Ramos (cell line): ENCODE data around the gene SLC6A1.

Experiments
- in situ Hi-C: fragments of 300-500 bp; cut with MboI; formaldehyde crosslinking; loops from one replicate; pipeline ENCODE4 v1.14.3; 2022; ENCODE audit warnings: low sequenced_read_pairs; ENCODE audit not compliant: unreplicated experiment

SLC6A1 gene

DNA sequence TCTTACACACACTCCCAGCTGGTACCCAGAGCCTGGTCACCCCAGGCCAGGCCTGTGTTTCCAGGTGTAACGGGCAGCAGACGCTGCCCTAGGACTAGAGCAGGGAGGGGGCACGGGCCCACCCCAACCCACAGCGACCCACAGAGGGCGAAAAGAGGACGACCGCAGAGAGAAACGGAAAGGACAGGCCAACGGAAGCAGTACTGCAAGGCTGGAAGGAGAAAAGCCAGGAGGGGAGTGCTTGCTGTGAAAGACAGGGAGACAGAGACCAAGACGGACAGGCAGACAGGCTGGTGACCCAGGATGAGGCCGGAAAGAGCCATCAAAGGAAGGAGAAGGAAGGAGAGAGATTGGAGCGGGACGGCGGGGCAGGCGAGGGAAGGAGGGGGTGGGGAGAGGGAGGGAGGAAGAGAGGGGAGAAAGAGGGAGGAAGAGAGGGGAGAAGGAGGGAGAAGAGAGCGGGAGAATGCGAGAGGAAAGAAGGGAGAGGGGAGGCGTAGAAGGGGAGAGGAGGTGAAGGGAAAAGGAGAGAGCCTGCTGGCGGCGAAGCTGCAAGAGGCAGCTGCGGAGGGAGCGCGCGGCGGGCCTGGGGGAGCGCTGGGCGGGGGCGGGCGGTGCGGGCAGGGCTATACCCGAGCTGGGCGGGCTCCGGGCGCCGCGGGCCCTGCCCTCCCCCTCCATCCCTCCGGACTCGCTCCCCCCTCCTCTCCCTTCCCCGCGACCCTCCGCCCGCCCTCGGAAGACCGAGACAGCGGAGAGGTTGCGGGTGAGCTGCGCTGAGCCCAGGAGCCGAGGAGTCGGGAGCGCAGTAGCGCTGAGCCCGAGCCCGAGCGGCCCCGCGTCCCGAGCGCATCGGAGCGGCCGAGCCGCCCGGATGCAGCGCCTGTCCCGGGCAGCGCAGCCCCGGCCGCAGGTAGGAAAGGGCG, at the start of gene SLC6A1:
SLC6A1 (plus strand) TSS at position 732 of the 926 bp plus-strand sequence. CDS start 24,464 bp downstream, outside the sequence.
- in situ Hi-C loops: no loop called here

DNA sequence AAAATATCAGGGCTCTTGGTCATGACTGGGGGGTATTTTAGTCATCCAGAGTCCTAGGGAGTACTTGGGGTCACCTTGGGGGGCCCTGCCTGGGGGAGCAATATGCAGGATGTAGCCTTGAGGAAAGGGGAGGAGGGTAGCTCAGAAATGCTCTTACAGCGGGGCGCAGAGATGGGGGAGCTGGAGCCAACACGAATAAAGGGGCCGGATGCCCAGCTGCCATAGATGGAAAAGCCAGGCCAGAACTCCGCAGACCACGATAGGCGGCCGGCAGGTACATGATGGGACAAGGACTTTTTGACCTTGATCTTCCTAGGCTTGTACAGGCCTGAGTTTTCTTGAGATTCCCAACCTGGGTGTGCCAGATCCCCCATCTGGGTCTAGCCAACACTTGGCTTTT, 47.7 kb upstream of the SLC6A1 start:
- in situ Hi-C loops: no loop called here

DNA sequence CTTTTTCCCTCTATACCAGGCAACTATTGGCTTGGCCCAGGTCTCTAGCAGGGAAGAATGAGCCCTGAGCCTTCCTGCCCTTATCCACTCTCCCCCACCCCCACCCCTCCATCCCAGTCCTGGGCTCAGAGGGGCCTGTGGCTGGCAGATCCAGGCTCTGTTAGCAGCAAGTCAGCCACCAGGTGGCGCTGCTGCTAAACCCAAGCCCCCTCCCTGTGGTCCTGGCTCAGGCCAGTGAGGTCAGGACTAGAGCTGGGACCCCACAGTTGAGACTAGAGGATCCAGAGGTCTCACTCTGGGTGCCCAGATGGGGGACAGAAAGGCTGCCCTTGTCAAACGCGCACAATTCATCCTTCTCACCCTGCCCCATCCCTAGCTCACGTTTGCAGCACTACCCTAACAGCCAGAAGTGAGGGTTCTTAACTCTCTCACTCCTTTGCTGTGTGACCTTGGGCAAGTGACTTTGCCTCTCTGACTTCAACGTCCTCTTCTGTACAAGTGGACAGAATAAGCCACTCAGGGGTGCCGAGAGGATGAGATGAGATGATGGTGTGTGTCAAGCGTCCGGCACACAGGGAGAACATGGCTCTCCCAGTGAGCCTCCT, 46.8 kb upstream of the SLC6A1 start:
- in situ Hi-C loops: no loop called here

DNA sequence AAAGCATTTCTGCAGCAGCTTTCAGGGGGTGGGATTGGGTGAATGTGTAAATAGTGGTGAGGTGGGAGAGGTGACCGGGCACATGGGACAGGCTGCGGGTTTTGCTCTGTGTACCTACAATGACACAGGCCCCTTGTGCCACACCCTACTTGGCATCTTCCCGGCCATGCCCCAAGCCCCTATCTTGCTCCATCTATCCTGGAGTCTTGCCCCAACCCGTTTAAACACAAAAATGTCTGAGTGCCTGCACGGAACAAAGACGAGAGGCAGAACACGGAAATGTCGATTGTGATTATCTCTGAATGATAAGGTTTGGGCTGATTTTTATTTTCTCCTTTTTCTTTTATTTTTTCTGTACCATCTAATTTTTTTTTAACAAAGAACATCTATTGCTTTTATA, 46.0 kb upstream of the SLC6A1 start:
- in situ Hi-C loops: no loop called here

DNA sequence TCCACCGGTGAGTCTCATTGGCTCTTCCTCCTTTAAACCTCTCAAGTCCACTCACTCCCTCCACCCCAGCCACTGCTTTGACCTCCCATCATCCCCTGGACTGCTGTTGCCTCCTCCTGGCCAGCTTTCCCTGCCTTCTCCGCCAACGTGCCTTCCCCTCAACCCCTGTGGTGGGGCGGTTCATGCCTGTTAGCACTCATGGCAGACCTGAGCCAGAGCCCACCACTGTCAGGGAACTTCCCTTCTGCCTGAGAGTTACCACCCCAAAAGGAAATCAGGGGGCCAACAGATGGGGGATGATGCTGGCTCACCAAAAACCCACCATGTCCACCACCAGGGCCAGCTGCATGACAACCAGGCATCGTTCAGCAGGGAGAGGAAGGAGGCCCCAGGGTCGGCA, 44.2 kb upstream of the SLC6A1 start:
- in situ Hi-C loops: no loop called here

DNA sequence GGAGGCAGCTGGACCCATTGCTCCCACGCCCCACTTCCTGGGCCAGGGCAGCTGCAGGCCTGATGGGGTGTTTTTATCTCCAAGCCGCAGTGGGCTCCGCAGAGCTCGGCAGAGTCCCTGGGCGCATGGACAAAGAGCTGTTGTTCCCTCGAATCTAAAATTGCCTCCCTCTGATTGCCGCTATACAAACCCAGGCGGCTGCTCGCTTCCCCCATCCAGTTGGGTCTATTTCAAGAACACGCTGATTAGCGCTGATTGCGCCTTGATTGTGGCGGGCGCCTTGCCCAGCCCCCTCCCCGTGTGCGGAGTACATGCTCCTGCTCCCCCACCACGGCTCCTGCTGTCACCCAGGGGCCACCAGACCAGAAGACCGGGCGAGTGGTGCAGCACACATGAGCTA, 43.4 kb upstream of the SLC6A1 start:
- in situ Hi-C loops: no loop called here

DNA sequence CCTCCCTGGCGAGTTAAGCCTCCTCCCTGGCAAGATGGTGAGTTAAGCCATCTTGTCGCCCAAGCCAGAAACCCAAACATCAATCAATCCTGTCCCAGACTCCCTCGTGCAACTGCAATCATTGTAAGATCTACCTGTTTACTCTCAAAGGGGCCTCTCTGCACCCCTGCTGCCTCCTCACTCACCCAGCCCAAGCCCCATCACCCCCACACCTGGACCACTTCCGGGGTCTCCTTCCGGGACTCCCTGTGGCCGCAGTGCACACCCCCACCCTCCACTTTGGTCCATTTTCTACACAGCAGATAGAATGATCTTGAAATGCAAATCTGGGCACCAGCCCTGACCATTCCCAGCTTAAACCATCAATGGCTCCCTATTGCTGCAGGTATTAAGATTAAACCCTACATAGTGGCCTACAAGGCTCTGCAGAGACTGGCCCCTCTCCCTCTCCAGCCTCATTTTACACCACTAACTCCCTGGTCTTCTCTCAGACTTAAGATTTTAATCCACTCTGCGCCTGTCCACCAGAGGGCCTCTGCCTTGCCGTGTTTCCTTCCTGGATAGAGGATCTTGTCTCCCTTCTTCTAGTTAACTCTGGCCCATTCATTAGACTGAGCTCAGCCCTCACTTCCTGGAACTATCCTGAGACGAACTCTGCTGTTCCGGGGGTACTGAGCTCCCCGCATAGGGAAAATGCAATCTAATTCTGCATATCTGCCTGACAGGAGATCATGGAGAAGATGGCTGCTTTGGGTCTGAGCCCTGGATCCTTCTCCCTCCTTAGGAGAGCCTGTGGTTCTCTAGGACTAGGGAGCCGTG, 41.9 kb upstream of the SLC6A1 start:
- in situ Hi-C loops: no loop called here

DNA sequence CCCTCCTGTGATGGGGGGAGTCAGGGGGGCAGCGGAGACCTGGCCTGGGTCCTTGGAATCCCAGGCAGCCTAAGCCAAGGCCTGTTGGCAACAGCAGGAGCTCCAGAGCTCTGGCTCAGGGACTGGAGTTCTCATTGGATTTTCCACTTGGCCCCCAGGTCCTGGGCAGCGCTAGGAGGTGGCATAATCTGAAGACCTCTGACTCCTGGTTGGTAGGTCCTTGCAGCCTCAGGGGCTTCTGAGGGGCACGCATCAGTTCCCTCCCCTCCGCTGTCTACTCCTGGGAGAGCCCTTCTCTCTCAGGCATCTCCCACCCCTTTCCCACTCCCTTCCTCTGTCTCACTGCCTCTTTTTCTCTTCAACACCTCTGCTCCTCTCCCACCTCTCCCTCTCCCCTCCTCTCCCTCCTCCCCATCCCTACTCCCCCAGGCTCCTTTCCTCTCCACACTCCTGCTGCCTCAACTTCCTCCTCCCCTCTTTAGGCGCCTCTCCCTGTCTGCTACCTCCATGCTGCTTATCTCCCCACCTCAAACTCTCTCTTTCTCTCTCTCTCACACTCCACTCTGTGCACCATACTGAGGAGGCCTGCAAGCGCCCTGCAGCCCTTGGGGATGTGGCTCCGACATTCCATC, 41.1 kb upstream of the SLC6A1 start:
- in situ Hi-C loops: no loop called here

DNA sequence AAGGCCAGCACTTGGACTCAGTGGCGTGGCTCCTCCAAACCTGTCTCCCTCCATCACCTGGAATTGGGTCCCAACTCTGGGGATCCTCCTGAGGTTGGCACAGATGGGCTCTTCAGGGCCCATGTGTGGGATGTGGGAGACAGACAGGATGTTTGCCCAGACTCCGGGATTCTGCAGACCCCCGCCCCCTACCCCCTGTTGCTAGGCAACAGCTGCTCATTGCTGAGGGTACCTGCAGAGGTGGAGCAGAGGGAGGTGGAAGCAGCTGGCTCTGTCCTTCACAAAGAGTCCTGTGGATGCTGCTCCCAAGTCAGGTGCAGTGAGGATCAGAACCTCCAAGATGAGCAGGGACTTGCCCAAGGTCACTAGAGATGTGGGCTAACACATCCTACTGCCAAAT, 40.0 kb upstream of the SLC6A1 start:
- in situ Hi-C loops: no loop called here

DNA sequence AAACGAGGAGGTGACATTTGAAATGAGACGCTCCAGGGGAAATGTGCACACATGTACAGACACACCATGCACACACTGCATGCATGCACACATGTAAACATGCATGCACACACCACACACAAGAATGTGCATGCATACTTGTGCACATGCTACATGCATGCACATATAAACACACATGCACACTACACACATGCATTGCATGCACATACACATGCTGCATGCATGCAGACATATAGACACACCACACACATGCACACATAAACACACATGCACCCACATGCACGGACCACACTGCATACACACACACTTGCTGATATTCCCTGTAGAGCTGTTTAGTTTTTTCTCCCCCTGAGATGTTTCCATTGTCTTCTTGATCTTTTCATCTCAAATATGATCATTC, 37.8 kb upstream of the SLC6A1 start:
- in situ Hi-C loops: no loop called here

DNA sequence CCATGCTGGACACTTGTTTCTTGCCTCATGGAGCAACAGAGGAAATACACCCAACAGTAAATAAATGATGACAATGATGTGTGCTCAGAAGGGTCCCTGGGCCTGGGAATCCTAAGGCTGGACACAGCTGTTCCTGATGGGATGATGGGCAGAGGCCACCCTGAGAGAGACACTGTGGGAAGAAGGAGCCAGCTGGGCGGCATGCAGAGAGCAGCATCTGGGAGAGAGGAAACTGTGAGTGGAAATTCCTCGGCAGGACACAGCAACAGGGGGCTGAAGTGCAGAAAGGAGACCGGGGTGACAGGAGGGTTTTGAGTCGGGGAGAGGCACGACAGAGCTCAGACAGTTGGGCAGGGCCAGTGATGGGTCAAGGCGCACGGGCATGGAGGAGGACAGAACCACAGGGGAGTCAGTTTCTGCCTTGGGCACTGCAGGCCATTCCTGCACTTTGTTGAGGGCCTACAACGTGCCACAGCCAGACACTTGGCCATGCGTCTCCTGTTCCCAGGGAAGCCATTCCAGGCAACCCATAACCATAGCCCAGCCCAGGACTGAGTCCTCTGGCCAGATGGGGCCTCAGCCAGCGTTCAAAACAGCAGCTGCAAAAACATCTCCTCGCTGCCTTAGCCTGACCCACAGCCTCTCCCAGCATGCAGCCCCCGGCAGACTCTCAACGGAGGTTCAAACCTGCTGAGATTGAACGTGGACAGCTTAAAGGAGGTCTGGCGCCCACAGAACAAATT, 36.7 kb upstream of the SLC6A1 start:
- in situ Hi-C loops: no loop called here

DNA sequence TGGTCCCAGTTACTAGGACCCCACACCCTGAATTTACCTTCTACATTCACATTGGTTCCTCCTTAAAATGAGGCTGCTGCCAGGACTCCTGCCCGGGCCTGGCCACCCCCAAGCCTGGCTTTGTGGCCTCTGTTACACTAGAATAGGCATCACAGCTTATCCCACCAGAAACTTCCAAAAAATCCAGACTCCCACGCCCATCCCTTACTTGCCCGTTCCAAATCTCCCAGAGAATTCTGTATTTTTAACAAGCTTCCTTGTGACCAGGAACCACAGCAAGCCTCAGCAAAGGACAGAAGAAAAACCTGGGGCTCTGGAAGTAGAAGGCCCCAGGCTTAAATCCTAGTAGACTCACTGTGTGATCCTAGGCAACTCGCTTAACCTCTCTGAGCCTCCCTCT, 36.0 kb upstream of the SLC6A1 start:
- in situ Hi-C loops: no loop called here

DNA sequence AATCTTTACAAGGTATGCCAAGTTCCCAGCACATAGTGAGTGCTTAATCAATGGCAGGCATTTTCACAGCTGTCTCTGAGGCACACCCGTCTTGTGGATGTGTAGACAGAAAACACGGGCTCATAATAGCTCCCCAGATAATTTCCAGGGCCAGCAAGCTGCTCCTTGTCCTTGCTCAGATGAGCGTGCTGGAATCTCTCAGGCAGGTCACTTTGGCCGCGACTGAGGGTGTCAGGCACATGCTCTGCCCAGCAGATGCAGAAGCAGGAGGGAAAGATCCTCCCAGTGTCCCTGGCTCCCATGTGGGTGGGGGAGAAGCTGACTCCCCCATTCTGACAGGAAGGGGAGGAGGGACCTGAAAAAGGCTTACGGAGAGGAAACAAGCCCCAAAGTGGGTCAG, 35.6 kb upstream of the SLC6A1 start:
- in situ Hi-C loops: no loop called here

DNA sequence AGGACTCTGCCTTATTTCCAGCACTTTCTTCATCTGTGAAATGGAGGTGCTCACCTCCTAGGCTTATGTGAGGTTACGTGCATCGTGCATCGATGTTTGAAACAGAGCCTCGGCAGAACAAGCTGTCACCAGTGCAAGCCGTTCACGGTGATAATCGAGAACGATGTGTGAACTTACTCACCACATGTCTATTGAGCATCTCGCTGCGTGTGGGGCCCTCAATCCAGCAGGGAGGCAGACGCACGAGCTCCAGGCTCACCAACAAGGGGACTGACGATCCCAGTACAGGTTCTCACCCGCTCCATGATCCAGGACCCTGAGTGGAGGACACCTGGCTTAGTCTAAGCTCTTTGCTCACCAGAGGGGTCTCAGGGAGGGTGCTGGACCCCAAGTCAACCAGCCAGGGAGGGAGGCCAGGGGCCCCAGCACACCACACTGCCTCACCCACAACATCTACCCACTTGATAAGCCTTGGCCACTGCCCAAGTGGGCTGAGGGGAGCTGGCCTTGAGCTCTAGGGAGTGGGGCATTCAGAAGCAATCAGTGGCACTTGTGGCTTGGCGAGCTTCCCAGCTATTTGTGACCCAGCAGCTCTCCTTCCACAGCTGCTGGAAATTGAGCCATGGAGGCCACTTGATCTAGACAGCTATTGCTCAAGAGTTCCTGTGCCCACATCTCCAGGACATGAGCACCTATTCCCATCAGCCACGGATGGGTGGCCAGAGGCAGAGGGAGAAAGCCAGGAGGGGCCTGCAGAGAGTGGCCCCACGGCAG, 34.4 kb upstream of the SLC6A1 start:
- in situ Hi-C loops: no loop called here

DNA sequence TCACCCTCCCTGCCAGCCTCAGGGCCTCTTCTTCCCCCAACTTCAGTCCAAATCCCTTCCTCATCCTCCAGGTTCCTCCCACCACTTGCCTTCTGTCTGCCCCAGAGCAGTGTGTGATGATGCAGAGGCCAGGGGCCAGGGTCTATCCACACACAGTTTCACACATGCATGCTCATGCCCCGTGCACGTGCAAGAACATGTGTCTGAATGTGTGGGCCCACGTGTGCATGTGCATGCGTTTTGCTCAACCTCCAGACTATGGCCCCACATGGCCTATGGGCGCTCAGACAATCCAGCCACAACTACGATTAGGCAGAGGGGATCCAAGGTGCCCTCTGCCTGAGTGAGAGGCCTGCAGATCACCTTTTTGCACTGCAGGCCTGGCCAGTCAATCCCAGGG, 32.3 kb upstream of the SLC6A1 start:
- in situ Hi-C loops: no loop called here

DNA sequence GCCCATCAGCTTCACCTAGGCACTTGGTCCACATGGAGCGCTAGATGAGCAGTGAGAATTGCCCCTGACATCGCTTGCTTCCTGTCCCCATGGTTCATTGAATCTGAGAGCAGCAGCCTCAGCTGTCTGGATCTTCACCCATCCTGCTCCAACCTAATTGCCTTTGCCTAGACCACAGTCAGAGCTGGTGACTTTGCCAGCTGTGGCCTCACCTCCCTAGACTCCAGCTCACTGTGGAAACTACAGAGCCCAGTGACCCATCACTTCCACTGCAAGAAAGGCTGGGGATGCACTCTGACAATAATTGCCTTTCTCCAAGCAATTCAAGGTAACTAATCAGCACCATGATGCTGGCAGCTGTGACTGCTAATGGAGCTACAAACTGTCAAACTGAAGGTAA, 30.6 kb upstream of the SLC6A1 start:
- in situ Hi-C loops: no loop called here

DNA sequence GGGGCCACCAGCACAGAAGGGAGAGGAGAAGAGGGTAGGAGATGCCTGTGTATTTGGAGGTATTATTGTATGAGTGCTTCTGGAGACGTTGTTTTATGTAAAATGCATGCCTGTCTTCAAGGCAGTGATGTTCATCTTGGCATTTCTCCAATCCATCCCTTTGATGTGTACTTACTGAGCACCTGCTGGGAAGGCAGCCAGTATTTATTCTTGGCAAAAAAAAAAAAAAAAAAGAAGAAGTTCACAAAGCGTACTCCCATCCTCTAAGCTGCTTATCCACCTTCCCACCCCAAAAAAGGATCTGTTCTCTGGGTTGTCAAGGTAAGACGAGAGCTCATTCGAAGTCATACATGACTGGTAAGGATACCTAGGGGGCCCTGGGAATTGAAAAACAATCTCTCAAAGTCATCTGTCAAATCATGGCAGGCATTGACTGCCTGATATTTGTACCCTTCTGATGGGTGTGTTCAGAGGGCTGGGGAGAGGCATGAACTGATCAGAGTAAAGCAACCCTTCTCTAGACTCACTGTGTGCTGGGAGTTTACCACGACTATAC, 30.0 kb upstream of the SLC6A1 start:
- in situ Hi-C loops: no loop called here

DNA sequence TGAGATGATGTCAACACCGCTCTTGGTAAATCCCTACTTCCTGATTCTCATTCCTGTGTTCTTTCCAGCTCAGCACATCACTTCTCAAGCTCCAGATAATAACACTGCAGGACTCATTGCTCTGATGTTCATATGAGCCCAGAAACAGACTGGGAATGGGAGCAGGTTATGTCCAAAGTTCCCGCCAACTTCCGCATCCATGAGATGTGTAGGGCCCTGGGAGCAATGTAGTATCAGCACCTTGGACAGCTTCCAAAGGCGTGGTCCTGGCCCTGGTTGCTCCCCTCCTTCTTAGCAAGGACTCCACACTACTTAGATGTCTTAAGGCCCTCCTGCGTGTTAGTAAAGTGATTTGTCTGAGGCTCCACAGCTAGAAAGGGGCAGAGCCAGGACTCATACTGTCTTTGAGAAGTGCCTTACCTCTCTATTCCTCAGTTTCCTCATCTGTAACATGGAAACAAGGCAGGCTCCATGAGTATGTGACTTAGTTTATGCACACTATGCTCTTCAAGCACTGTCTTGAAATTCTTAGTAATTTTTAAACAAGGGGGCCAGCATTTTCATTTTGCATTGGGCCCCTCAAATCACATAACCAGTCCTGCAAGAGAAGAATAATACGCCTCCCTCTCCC, 27.9 kb upstream of the SLC6A1 start:
- in situ Hi-C loops: no loop called here
